Mesenchymal stem cell (in vitro differentiated cells and primary cell): Measurements from ENCODE around the gene TXNL4B.

Experiments
- DNase-seq: peaks from one replicate; pipeline ENCODE4 v3.0.0-alpha.2; 2013
- H2AFZ ChIP-seq: one replicate; pipeline ENCODE4 v1.6.1; 2013; ENCODE audit warnings: low read depth, mild to moderate bottlenecking, control low read depth, inconsistent platforms, low read length, moderate library complexity
- H2AK5ac ChIP-seq: 2 replicates; pipeline ENCODE4 v1.6.1; 2013; ENCODE audit warnings: low read length, moderate library complexity, mild to moderate bottlenecking, inconsistent platforms; ENCODE audit not compliant: severe bottlenecking
- H2BK120ac ChIP-seq: one replicate; pipeline ENCODE4 v1.6.1; 2013; ENCODE audit warnings: low read depth, mild to moderate bottlenecking, inconsistent platforms, low read length, moderate library complexity
- H2BK12ac ChIP-seq, 2 experiments: one replicate each; pipeline ENCODE4 v1.6.1; 2013; ENCODE audit warnings: inconsistent platforms in 2 of 2, low read length in 2 of 2, mild to moderate bottlenecking in 2 of 2, moderate library complexity in 2 of 2, control low read depth in 1 of 2
- H2BK15ac ChIP-seq: one replicate; pipeline ENCODE4 v1.6.1; 2013; ENCODE audit warnings: mild to moderate bottlenecking, low read depth, inconsistent platforms; ENCODE audit not compliant: poor library complexity, severe bottlenecking
- H2BK5ac ChIP-seq: 2 replicates; pipeline ENCODE4 v1.6.1; 2013; ENCODE audit warnings: low read depth, mild to moderate bottlenecking, low read length, control low read depth, inconsistent platforms; ENCODE audit not compliant: poor library complexity, severe bottlenecking
- H3K14ac ChIP-seq, 2 experiments: one replicate each; pipeline ENCODE4 v1.6.1; 2013; ENCODE audit warnings: inconsistent platforms in 2 of 2, low read length in 2 of 2, control low read depth in 1 of 2, mild to moderate bottlenecking in 1 of 2, moderate library complexity in 1 of 2
- H3K18ac ChIP-seq, 2 experiments: one replicate each; pipeline ENCODE4 v1.6.1; 2013; ENCODE audit warnings: inconsistent platforms in 2 of 2, low read length in 2 of 2, control low read depth in 1 of 2, low read depth in 1 of 2, mild to moderate bottlenecking in 1 of 2
- H3K23ac ChIP-seq, 2 experiments: one replicate each; pipeline ENCODE4 v1.6.1; 2013; ENCODE audit warnings: inconsistent platforms in 2 of 2, low read length in 2 of 2, mild to moderate bottlenecking in 2 of 2, moderate library complexity in 2 of 2, control low read depth in 1 of 2
- H3K27ac ChIP-seq: 2 replicates; pipeline ENCODE4 v1.5.1; 2013; ENCODE audit warnings: mild to moderate bottlenecking, moderate library complexity, low read length, control low read depth, inconsistent platforms; ENCODE audit not compliant: poor library complexity, severe bottlenecking
- H3K27me3 ChIP-seq, 2 experiments: 2 replicates each; pipeline versions ENCODE4 v1.6.1 to v1.7.0; 2013; ENCODE audit warnings: low read length in 2 of 2, mild to moderate bottlenecking in 2 of 2, moderate library complexity in 2 of 2, control low read depth in 1 of 2, inconsistent platforms in 1 of 2; ENCODE audit not compliant: control insufficient read depth in 1 of 2, insufficient read depth in 1 of 2
- H3K36me3 ChIP-seq, 2 experiments: 2 replicates each; pipeline versions ENCODE4 v1.6.1 to v1.7.0; 2013; ENCODE audit warnings: low read length in 2 of 2, control low read depth in 1 of 2, inconsistent platforms in 1 of 2, low read depth in 1 of 2, mild to moderate bottlenecking in 1 of 2; ENCODE audit not compliant: insufficient read depth in 2 of 2, control insufficient read depth in 1 of 2
- H3K4ac ChIP-seq, 2 experiments: one replicate each; pipeline ENCODE4 v1.6.1; 2013; ENCODE audit warnings: inconsistent platforms in 2 of 2, low read length in 2 of 2, mild to moderate bottlenecking in 2 of 2, moderate library complexity in 2 of 2, control low read depth in 1 of 2, low read depth in 1 of 2
- H3K4me1 ChIP-seq: 2 replicates; pipeline ENCODE4 v1.6.1; 2013; ENCODE audit warnings: low read depth, low read length, control low read depth; ENCODE audit not compliant: control insufficient read depth, insufficient read depth
- H3K4me2 ChIP-seq: 2 replicates; pipeline ENCODE4 v1.6.1; 2013; ENCODE audit warnings: low read length, mild to moderate bottlenecking, inconsistent platforms; ENCODE audit not compliant: poor library complexity, severe bottlenecking
- H3K4me3 ChIP-seq, 2 experiments: 2 replicates each; pipeline versions ENCODE4 v1.5.1 to v1.7.0; 2013; ENCODE audit warnings: low read length in 2 of 2, mild to moderate bottlenecking in 2 of 2, control low read depth in 1 of 2, low read depth in 1 of 2; ENCODE audit not compliant: insufficient read depth in 1 of 2
- H3K79me1 ChIP-seq: replicated peaks from 2 replicates; pipeline ENCODE4 v1.6.1; 2013; ENCODE audit warnings: mild to moderate bottlenecking, control low read depth, low read length, inconsistent platforms; ENCODE audit not compliant: poor library complexity, severe bottlenecking
- H3K9ac ChIP-seq: 2 replicates; pipeline ENCODE4 v1.7.0; 2013; ENCODE audit warnings: mild to moderate bottlenecking, low read length, moderate library complexity
- H3K9me3 ChIP-seq: 2 replicates; pipeline ENCODE4 v1.7.0; 2013; ENCODE audit warnings: mild to moderate bottlenecking, low read length; ENCODE audit not compliant: control insufficient read depth
- H4K8ac ChIP-seq: one replicate; pipeline ENCODE4 v1.6.1; 2013; ENCODE audit warnings: inconsistent platforms, mild to moderate bottlenecking, low read length, moderate library complexity
- H4K91ac ChIP-seq: one replicate; pipeline ENCODE4 v1.6.1; 2013; ENCODE audit warnings: mild to moderate bottlenecking, low read length, inconsistent platforms
- WGBS: methylation state at CpG from one replicate; pipeline ENCODE4 v1.1.7; 2013; ENCODE audit warnings: mixed read lengths; 5-methylcytosine and 5-hydroxymethylcytosine counted together

The TXNL4B gene

GRCh38 chr16:72094266-72094610 is 818 bp upstream of the TXNL4B start:
- peak overlapping the region; percentile 83 to 91 for H3K18ac ChIP-seq
- peak overlapping the region; percentile 93 to 99 for H3K4me3 ChIP-seq
- no peaks in the 10 kb centered on the region for H3K9me3 ChIP-seq
- H3K4me2 ChIP-seq, result peak overlapping the region; percentile 77
- peaks cover 3% of the 10 kb centered on the region for H3K4me1 ChIP-seq
- peaks cover 32 to 48% of the 10 kb centered on the region in 2 experiments for H3K36me3 ChIP-seq
- H3K79me1 ChIP-seq, result peaks cover 41% of the 10 kb centered on the region
- no peak for DNase-seq
- H2BK12ac ChIP-seq, result no peak overlapping the region
- H2BK5ac ChIP-seq, result no peak overlapping the region
- peak overlapping the region; percentile 46 for H2AFZ ChIP-seq
- no peak overlapping the region for H2BK15ac ChIP-seq
- H4K8ac ChIP-seq, result peak overlapping the region; percentile 96
- H2AK5ac ChIP-seq, result no peak overlapping the region
- peak overlapping the region; percentile 66 to 87 for H3K4ac ChIP-seq
- H3K14ac ChIP-seq, result no peak overlapping the region
- H3K27me3 ChIP-seq, result no peaks in the 10 kb centered on the region
- peak overlapping the region; percentile 91 for H3K27ac ChIP-seq
- H4K91ac ChIP-seq, result peak overlapping the region; percentile 85
- H3K9ac ChIP-seq, result peak overlapping the region; percentile 98
- no peak overlapping the region for H3K23ac ChIP-seq
- no peak overlapping the region for H2BK120ac ChIP-seq
- WGBS, result 8% methylated on average over 11 of the region's 11 CpGs

DNA sequence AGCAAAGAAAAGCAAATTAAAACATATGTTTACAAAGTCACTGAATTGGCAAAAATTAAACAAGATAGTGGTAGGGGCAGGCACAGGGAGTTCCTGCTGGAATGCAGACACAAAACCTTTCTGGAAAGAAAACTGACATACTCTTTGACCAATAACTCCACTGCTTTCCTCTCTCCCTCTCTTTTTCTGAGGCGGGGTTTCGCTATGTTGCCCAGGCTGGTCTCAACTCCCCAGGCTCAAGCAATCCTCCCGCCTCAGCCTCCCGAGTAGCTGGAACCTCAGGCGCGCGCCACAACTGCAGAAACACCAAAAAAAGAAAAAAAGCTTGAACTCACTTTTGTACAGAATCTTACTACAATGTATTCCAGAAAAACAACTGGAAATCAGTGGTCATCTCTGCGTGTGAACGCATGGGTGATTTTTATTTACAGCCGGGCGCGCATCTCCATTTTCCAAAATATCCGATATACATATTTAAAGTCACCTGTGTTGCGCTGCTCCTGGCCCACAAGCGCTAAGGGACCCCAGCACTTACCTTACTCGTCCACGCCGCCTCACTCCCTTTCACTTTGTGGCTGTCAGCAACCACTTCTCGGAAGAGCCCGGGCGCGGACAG is 480 bp downstream of the TXNL4B start:
- H2BK120ac ChIP-seq, result no peak overlapping the region
- H3K9me3 ChIP-seq, result no peaks in the 10 kb centered on the region
- H2AFZ ChIP-seq, result peak overlapping the region; percentile 93
- peak overlapping the region; percentile 84 for H3K4me2 ChIP-seq
- H2BK12ac ChIP-seq, result peak overlapping the region in 1 of 2 experiments; percentile 55
- peaks cover 36% of the 10 kb centered on the region for H3K79me1 ChIP-seq
- no peak overlapping the region for H4K8ac ChIP-seq
- no peaks in the 10 kb centered on the region for H3K27me3 ChIP-seq
- peak overlapping the region in 1 of 2 experiments; percentile 38 for H3K4ac ChIP-seq
- peak overlapping the region; percentile 89 to 99 for H3K4me3 ChIP-seq
- H3K14ac ChIP-seq, result no peak overlapping the region
- peaks cover 3% of the 10 kb centered on the region for H3K4me1 ChIP-seq
- peak overlapping the region; percentile 71 for H3K27ac ChIP-seq
- H3K18ac ChIP-seq, result peak overlapping the region; percentile 19 to 85
- no peak overlapping the region for H3K23ac ChIP-seq
- H4K91ac ChIP-seq, result peak overlapping the region; percentile 11
- peaks cover 24 to 49% of the 10 kb centered on the region in 2 experiments for H3K36me3 ChIP-seq
- WGBS, result 1% methylated on average over 22 of the region's 22 CpGs
- peak overlapping the region; percentile 98 for H3K9ac ChIP-seq
- H2AK5ac ChIP-seq, result no peak overlapping the region
- H2BK15ac ChIP-seq, result no peak overlapping the region
- H2BK5ac ChIP-seq, result no peak overlapping the region
- DNase-seq, result peak; percentile 83

- no peak overlapping the region for H2AFZ ChIP-seq
- 76% methylated on average over 3 of the region's 3 CpGs for WGBS
Observed at GRCh38 chr16:72091217-72091616, 2.2 kb downstream of the TXNL4B start.

GRCh38 chr16:72085002-72085401 is 8.4 kb downstream of the TXNL4B start:
- peaks cover 21% of the 10 kb centered on the region for H3K79me1 ChIP-seq
- no peak for DNase-seq
- H3K9me3 ChIP-seq, result peaks cover 10% of the 10 kb centered on the region
- H3K23ac ChIP-seq, result no peak overlapping the region
- no peak overlapping the region for H3K18ac ChIP-seq
- no peak overlapping the region for H3K4me3 ChIP-seq
- no peak overlapping the region for H2BK15ac ChIP-seq
- H4K8ac ChIP-seq, result no peak overlapping the region
- no peak overlapping the region for H3K9ac ChIP-seq
- no peak overlapping the region for H2AK5ac ChIP-seq
- no peak overlapping the region for H3K4ac ChIP-seq
- H3K4me2 ChIP-seq, result no peak overlapping the region
- 100% methylated on average over 2 of the region's 2 CpGs for WGBS
- no peak overlapping the region for H2BK120ac ChIP-seq
- peaks cover 33 to 58% of the 10 kb centered on the region in 2 experiments for H3K36me3 ChIP-seq
- H4K91ac ChIP-seq, result no peak overlapping the region
- H3K14ac ChIP-seq, result no peak overlapping the region
- H3K4me1 ChIP-seq, result no peaks in the 10 kb centered on the region
- no peak overlapping the region for H2BK5ac ChIP-seq
- no peaks in the 10 kb centered on the region for H3K27me3 ChIP-seq
- H3K27ac ChIP-seq, result no peak overlapping the region
- no peak overlapping the region for H2AFZ ChIP-seq
- no peak overlapping the region for H2BK12ac ChIP-seq

More at GRCh38 chr16:72091217-72091616, 2.2 kb downstream of the TXNL4B start:
- Histone ChIP-seq H3K4me1 (peaks cover 3% of the 10 kb centered on the region), H2AK5ac (no peak overlapping the region), H3K79me1 (peaks cover 28% of the 10 kb centered on the region), H2BK12ac (peak overlapping the region; percentile 27 to 56), H3K4ac (no peak overlapping the region), H2BK5ac (no peak overlapping the region), H3K36me3 (peaks cover 19 to 47% of the 10 kb centered on the region in 2 experiments), H3K4me2 (peak overlapping the region; percentile 4), H3K18ac (no peak overlapping the region), H3K27me3 (no peaks in the 10 kb centered on the region), H3K9ac (peak overlapping the region; percentile 5), H3K14ac (no peak overlapping the region), H4K91ac (no peak overlapping the region), H3K27ac (no peak overlapping the region), H4K8ac (peak overlapping the region; percentile 31), H3K23ac (peak overlapping the region in 1 of 2 experiments; percentile 81), H3K9me3 (no peaks in the 10 kb centered on the region), H3K4me3 (no peak overlapping the region), H2BK15ac (no peak overlapping the region), H2BK120ac (no peak overlapping the region)
- DNase-seq, result no peak
